ENCODE measurements around the gene YBX3. TPM values are rescaled to one million over a fixed set of nuclear protein-coding genes. Genes with fewer than 3 reads are reported as not detected.

The YBX3 gene
- total RNA-seq, 2 experiments from 2014 or later: 38.4 to 46.4 TPM

Other genes starting within 250 kb of the YBX3 start
- gene EIF2S3B, start 217.4 kb downstream of the YBX3 start, total RNA-seq: 1 to 10 TPM; 1.4 to 1.6 TPM
- 10 to 100 TPM; 38.4 to 39.0 TPM for gene MAGOHB, start 109.7 kb downstream of the YBX3 start, total RNA-seq
- gene STYK1, start 49.3 kb downstream of the YBX3 start, total RNA-seq: under 1 TPM; 0.60 to 0.71 TPM
- gene TAS2R7, start 79.3 kb upstream of the YBX3 start, total RNA-seq: not detected
- gene TAS2R8, start 84.0 kb upstream of the YBX3 start, total RNA-seq: not detected
- not detected for gene TAS2R9, start 86.8 kb upstream of the YBX3 start, total RNA-seq
- gene TAS2R10, start 103.0 kb upstream of the YBX3 start, total RNA-seq: under 1 TPM; 0.30 to 0.35 TPM
- gene PRR4, start 126.2 kb upstream of the YBX3 start, total RNA-seq: under 1 TPM; 0.68 to 0.98 TPM
- 10 to 100 TPM in 1 of 2 experiments, 1 to 10 TPM in 1; 9.7 to 10.8 TPM for gene PRH1, start 160.9 kb upstream of the YBX3 start, total RNA-seq
- gene TAS2R13, start 186.2 kb upstream of the YBX3 start, total RNA-seq: under 1 TPM; 0.23 to 0.25 TPM
- not detected for gene PRH2, start 205.9 kb upstream of the YBX3 start, total RNA-seq
- gene TAS2R14, start 215.9 kb upstream of the YBX3 start, total RNA-seq: 1 to 10 TPM; 1.2 to 1.3 TPM